RWPE2 (cell line): Measurements from ENCODE around the gene ZNF862.

ENCODE experiments used
- ATAC-seq: fragments of 200-7000 bp; cut with Tn5 transposase; 3 replicates; pipeline ENCODE4 v1.9.1; 2021; ENCODE audit warnings: low read depth
- DNase-seq: peaks from one replicate; pipeline ENCODE4 v3.0.0-alpha.2; 2020; ENCODE audit warnings: low spot score
- H3K27ac ChIP-seq: fragments of 450-650 bp; 2 replicates; pipeline ENCODE4 v1.5.1; 2017; ENCODE audit warnings: mild to moderate bottlenecking; ENCODE audit not compliant: poor library complexity, severe bottlenecking
- H3K27me3 ChIP-seq: fragments of 250-450 bp; sonication (Bioruptor Pico); 2 replicates; pipeline ENCODE4 v1.5.1; 2021; ENCODE audit warnings: mild to moderate bottlenecking, moderate library complexity; ENCODE audit not compliant: insufficient read depth, poor library complexity, severe bottlenecking
- H3K36me3 ChIP-seq: fragments of 250-450 bp; sonication (Bioruptor Pico); 2 replicates; pipeline ENCODE4 v1.5.1; 2020; ENCODE audit warnings: low read depth, mild to moderate bottlenecking, moderate library complexity
- H3K4me1 ChIP-seq: fragments of 250-450 bp; sonication (Bioruptor Pico); 2 replicates; pipeline ENCODE4 v1.5.1; 2021; ENCODE audit warnings: mild to moderate bottlenecking, moderate library complexity; ENCODE audit not compliant: insufficient read depth, poor library complexity, severe bottlenecking
- H3K4me3 ChIP-seq: fragments of 250-450 bp; sonication (Bioruptor Pico); 2 replicates; pipeline ENCODE4 v1.5.1; 2021; ENCODE audit warnings: mild to moderate bottlenecking, moderate library complexity; ENCODE audit not compliant: severe bottlenecking
- H3K9me3 ChIP-seq: fragments of 250-450 bp; sonication (Bioruptor Pico); 2 replicates; pipeline ENCODE4 v1.5.1; 2021; ENCODE audit warnings: mild to moderate bottlenecking, moderate library complexity; ENCODE audit not compliant: severe bottlenecking
- TF ChIP-seq, protein P1 (sequence below): fragments of 450-650 bp; IDR thresholded peaks from one replicate; pipeline ENCODE4 v1.5.1; 2017; ENCODE audit warnings: mild to moderate bottlenecking, moderate library complexity; ENCODE audit not compliant: poor library complexity, severe bottlenecking

Gene ZNF862

DNA sequence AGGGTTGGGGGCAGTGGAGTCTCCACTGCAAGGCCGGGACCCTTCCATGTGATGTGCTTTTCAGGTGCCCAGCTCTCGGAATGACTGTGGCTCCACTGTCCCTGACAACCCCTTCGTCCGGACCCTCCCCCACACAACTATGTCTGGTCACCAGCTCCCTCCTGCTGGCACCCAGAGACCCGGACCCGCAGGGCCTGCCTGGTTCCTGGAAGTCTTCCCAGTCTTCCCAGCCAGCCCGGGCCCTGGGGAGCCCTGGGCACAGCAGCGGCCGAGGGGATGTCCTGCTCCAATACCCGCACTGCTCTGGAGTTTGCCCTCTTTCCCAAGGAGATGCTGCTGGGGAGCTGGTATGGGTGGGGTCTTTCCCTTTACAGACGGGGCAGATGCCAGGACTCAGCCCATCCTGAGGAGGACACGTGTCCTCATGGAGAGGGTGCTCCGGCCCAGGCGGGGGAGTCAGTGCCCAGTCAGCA, 41.1 kb downstream of the ZNF862 start:
- H3K4me1 ChIP-seq = no peaks in the 10 kb centered on the region
- TF ChIP-seq, protein P1, sequence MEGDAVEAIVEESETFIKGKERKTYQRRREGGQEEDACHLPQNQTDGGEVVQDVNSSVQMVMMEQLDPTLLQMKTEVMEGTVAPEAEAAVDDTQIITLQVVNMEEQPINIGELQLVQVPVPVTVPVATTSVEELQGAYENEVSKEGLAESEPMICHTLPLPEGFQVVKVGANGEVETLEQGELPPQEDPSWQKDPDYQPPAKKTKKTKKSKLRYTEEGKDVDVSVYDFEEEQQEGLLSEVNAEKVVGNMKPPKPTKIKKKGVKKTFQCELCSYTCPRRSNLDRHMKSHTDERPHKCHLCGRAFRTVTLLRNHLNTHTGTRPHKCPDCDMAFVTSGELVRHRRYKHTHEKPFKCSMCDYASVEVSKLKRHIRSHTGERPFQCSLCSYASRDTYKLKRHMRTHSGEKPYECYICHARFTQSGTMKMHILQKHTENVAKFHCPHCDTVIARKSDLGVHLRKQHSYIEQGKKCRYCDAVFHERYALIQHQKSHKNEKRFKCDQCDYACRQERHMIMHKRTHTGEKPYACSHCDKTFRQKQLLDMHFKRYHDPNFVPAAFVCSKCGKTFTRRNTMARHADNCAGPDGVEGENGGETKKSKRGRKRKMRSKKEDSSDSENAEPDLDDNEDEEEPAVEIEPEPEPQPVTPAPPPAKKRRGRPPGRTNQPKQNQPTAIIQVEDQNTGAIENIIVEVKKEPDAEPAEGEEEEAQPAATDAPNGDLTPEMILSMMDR = no peak
- no peak overlapping the region for H3K4me3 ChIP-seq
- DNase-seq = no peak
- H3K27ac ChIP-seq = no peak overlapping the region
- no peak for ATAC-seq
- no peaks in the 10 kb centered on the region for H3K36me3 ChIP-seq
- no peaks in the 10 kb centered on the region for H3K27me3 ChIP-seq
- H3K9me3 ChIP-seq = no peaks in the 10 kb centered on the region

DNA sequence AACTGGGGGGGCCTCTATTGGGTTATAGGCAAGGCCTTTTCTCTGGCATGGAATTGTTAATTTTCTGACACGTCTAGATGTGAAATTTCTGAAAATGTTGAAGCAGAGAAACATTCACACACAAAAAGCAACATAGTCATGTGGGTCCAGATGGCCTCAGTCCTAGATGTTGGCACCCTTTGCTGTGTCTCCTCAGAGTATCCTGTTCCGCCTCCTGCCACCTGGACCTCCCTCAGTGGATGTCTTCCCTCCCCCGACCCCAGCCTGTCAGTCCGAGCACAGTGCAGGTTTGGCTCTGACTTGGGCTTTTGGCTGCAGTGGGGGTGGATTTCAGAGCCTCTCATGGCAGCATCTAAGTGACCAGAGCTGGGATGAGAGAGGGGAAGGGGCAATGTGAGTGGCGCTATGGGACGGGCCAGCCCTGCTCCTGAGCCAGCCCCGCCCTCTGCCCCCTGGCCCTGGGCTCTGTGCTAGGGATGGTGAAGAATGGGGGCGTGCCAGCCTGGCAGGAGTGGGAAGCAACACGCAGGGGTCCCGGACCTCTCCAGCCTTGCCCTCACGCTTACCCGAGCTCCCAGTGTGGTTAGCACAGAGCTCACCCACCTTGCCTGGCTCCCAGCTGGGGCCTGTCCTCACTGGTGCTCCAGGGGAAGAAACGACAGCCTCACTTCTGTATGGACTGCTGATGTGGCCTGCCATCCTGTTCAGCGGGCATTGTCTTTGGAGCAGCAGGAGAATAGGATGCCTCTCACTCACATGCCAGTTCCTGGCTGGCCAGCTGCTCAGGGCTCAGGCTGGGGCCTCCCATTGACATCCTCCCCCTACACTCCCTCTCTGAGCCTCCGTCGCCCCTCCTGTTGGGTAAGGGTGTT, 41.8 kb downstream of the ZNF862 start:
- Histone ChIP-seq H3K4me1 (no peaks in the 10 kb centered on the region), H3K27ac (no peak overlapping the region), H3K36me3 (no peaks in the 10 kb centered on the region), H3K27me3 (no peaks in the 10 kb centered on the region), H3K4me3 (no peak overlapping the region), H3K9me3 (no peaks in the 10 kb centered on the region)
- no peak for DNase-seq
- no peak for ATAC-seq
- TF ChIP-seq, protein P1 = no peak

DNA sequence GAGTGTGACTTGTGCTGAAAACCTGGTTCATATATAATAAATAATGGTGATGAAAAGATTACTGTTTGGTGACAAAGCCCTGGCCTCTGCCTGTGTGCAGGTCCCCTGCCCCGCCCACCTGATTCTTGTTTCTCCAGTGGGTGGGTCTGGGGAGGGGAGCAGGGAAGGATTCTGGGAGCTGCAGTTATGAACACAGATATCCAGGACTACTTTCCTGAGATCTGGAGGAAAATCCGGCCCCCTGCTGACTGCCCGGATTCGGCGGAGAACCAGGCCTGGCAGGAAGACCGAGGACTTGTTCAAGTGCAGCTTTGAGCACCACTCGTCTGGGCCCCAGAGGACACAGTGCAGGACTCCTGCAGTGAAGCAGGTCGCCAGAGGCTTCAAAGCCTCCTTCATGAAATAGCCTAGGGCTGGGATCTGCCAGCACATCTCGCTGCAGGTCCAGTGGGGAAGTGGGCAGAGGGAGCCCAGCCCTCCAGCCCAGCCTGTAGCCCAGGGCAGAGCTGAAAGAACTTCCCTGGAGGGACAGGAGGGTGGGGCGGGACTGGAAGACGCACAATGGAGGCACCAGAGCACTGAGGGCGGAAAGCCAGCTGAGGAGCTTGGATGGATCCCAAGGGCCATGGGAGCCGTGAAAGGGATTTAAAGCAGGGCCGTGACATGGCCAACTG, 42.6 kb downstream of the ZNF862 start:
- ATAC-seq (no peak), DNase-seq (no peak)
- Histone ChIP-seq H3K4me1 (no peaks in the 10 kb centered on the region), H3K27ac (no peak overlapping the region), H3K27me3 (no peaks in the 10 kb centered on the region), H3K9me3 (no peaks in the 10 kb centered on the region), H3K36me3 (no peaks in the 10 kb centered on the region), H3K4me3 (no peak overlapping the region)
- TF ChIP-seq, protein P1 = no peak

DNA sequence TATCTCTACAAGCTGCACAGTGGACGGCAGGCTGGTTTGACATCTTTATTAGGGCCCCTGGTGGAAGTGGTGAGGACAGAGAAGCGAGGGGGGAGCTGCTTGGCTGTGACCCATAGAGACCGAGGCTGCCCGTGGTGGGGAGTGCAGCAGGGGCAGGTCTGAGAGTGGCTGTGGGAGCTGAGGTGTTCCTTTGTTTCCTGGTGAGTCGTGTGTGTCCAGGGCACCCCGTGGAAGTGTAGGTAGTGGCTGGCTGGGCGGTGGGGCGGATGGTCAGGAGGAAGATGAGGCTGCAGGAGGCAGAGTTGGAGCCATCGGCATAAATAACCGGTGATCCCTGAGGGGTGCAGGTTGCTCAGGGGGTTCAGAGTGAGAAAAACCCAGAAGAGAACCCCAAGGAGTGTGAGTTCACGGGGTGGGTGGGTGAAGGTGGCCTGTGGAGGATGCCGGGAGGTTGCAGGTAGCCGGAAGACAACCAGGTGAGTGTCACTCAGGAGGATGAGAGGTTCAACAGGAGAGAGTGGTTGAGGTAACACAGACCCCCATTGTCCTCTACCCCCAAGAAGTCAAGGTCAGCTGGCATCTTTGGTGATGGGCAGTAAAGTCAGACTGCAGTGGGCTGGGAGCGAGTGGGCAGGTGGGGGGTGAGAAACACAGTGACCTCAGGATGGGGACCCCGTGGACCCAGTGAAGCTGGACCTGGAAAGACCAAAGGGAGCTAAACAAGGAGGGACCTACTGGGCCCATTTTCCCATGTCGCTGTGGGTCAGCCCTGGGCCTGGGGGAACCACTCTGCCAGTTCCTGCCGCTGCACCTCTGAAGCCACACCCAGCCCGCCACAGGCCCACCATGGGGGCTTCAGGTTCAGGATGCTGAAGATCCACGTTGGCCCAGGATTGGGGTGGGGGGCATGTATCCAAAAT, 43.4 kb downstream of the ZNF862 start:
- DNase-seq = no peak

More for the DNA sequence above, 43.4 kb downstream of the ZNF862 start:
- H3K27ac ChIP-seq = no peak overlapping the region
- no peaks in the 10 kb centered on the region for H3K9me3 ChIP-seq
- H3K36me3 ChIP-seq = no peaks in the 10 kb centered on the region
- no peak overlapping the region for H3K4me3 ChIP-seq
- ATAC-seq = no peak
- TF ChIP-seq, protein P1 = no peak
- H3K27me3 ChIP-seq = no peaks in the 10 kb centered on the region
- H3K4me1 ChIP-seq = no peaks in the 10 kb centered on the region
